A673 (cell line): ENCODE data around the gene GAPVD1. TPM values are rescaled to one million over a fixed set of nuclear protein-coding genes. Genes with fewer than 3 reads are reported as not detected.
"Not testable (repeated sequence)": the region's sequence is repeated elsewhere in the genome, so short reads cannot be mapped to it uniquely, and the experiment has no call there.

Source experiments
- BruUV-seq: library from RNA; stranded (reverse); fragments of 400-500 nt; replicated peaks from 2 replicates; lab custom pipeline; 2021; lab: Mats Ljungman, UMichigan
- CTCF ChIA-PET: fragments of 300-600 bp; sonication (Branson Sonifier 250); formaldehyde crosslinking; loops from one replicate; lab custom pipeline; 2022; ENCODE audit warnings: antibody characterized with exemption; lab: Charles Lee
- POLR2A ChIA-PET: fragments of 300-600 bp; sonication (Branson Sonifier 250); formaldehyde crosslinking; loops from one replicate; lab custom pipeline; 2022; ENCODE audit warnings: antibody characterized with exemption; ENCODE audit not compliant: low non-redundant PET; lab: Charles Lee
- DNase-seq: peaks from one replicate; pipeline ENCODE4 v3.0.0-alpha.2; 2015; ENCODE audit warnings: low spot score
- H3K27ac ChIP-seq: fragments of 200-600 bp; sonication (generic); 2 replicates; pipeline ENCODE4 v1.5.1; 2016; ENCODE audit warnings: mixed run types, low read depth, mild to moderate bottlenecking, mixed read lengths, antibody characterized with exemption, low read length; ENCODE audit not compliant: poor library complexity, severe bottlenecking
- H3K27me3 ChIP-seq: fragments of 200-600 bp; sonication (generic); replicated peaks from 2 replicates; pipeline ENCODE4 v1.6.1; 2017; ENCODE audit warnings: mixed run types, low read depth, mild to moderate bottlenecking, mixed read lengths, antibody characterized with exemption, low read length; ENCODE audit not compliant: insufficient read depth, poor library complexity
- H3K36me3 ChIP-seq: fragments of 200-600 bp; sonication (generic); 2 replicates; pipeline ENCODE4 v1.6.1; 2016; ENCODE audit warnings: mixed run types, mild to moderate bottlenecking, mixed read lengths, antibody characterized with exemption, low read length; ENCODE audit not compliant: insufficient read depth, poor library complexity, severe bottlenecking
- H3K4me1 ChIP-seq: fragments of 200-600 bp; sonication (generic); 2 replicates; pipeline ENCODE4 v1.6.1; 2017; ENCODE audit warnings: mixed run types, mild to moderate bottlenecking, mixed read lengths, antibody characterized with exemption, low read length; ENCODE audit not compliant: insufficient read depth, poor library complexity, severe bottlenecking
- H3K4me3 ChIP-seq: fragments of 200-600 bp; sonication (generic); 2 replicates; pipeline ENCODE4 v1.5.1; 2016; ENCODE audit warnings: low read depth, mixed run types, mild to moderate bottlenecking, mixed read lengths, low read length; ENCODE audit not compliant: poor library complexity, severe bottlenecking
- H3K9me3 ChIP-seq: fragments of 200-600 bp; sonication (generic); 2 replicates; pipeline ENCODE4 v1.6.1; 2016; ENCODE audit warnings: mixed run types, low read depth, mild to moderate bottlenecking, mixed read lengths, antibody characterized with exemption, low read length; ENCODE audit not compliant: poor library complexity, severe bottlenecking
- EZH2 ChIP-seq: fragments of 200-600 bp; sonication (generic); IDR thresholded peaks from 2 replicates; pipeline ENCODE4 v1.6.1; 2017; ENCODE audit warnings: borderline replicate concordance, low read depth, mild to moderate bottlenecking, mixed read lengths, antibody characterized with exemption, low read length; ENCODE audit not compliant: poor library complexity, severe bottlenecking
- intact Hi-C: fragments of 100-400 bp; cut with micrococcal nuclease; formaldehyde crosslinking; loops from one replicate; pipeline ENCODE4 v1.10.0; 2022; ENCODE audit not compliant: unreplicated experiment
- total RNA-seq: library from RNA; stranded (reverse); gene quantifications from 2 replicates; pipeline ENCODE4 v1.2.3, GENCODE V29; 2021
- TF ChIP-seq, protein P1 (sequence below): fragments of 300-800, 200-600 bp; sonication (generic); conservative IDR thresholded peaks from 2 replicates; pipeline ENCODE4 v1.5.1; 2017; ENCODE audit warnings: low read depth, mild to moderate bottlenecking, antibody characterized with exemption, low read length, moderate library complexity, mixed read lengths

The GAPVD1 gene
- total RNA-seq, 1 experiment from 2014 or later = 55.3 TPM

GRCh38 chr9:125399666-125400065, 138.0 kb downstream of the GAPVD1 start:
- no peaks in the 10 kb centered on the region for H3K9me3 ChIP-seq
- no peak for DNase-seq
- CTCF ChIA-PET = no interaction called here
- H3K36me3 ChIP-seq = no peaks in the 10 kb centered on the region
- no peak for TF ChIP-seq EZH2
- TF ChIP-seq, protein P1, sequence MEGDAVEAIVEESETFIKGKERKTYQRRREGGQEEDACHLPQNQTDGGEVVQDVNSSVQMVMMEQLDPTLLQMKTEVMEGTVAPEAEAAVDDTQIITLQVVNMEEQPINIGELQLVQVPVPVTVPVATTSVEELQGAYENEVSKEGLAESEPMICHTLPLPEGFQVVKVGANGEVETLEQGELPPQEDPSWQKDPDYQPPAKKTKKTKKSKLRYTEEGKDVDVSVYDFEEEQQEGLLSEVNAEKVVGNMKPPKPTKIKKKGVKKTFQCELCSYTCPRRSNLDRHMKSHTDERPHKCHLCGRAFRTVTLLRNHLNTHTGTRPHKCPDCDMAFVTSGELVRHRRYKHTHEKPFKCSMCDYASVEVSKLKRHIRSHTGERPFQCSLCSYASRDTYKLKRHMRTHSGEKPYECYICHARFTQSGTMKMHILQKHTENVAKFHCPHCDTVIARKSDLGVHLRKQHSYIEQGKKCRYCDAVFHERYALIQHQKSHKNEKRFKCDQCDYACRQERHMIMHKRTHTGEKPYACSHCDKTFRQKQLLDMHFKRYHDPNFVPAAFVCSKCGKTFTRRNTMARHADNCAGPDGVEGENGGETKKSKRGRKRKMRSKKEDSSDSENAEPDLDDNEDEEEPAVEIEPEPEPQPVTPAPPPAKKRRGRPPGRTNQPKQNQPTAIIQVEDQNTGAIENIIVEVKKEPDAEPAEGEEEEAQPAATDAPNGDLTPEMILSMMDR = no peak
- intact Hi-C loops = loop anchor here (10.0 kb wide), 1 partner anchor 995 kb away; no protein-coding TSS in a partner anchor
- H3K27me3 ChIP-seq = no peaks in the 10 kb centered on the region
- POLR2A ChIA-PET = no interaction called here
- H3K4me3 ChIP-seq = no peak overlapping the region
- no peak overlapping the region for H3K27ac ChIP-seq
- H3K4me1 ChIP-seq = no peaks in the 10 kb centered on the region
- BruUV-seq = no TSS peak

DNA sequence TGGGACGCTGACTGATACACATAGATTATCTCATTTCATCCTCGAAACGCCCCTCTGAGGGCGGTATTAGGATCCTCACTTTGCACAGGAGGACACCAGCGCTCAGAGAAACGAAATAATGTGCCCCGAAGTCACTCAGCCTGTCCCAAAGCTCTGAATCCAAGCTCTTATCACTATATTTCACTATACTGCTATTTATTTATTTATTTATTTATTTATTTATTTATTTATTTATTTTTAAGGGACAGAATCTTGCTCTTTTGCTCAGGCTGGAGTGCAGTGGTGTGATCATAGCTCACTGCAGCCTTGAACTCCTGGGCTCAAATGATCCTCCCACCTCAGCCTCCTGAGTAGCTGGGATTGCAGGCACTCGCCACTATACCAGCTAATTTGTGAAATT, 138.6 kb downstream of the GAPVD1 start:
- intact Hi-C loops = loop anchor here (10.0 kb wide), 1 partner anchor 995 kb away; no protein-coding TSS in a partner anchor
- CTCF ChIA-PET = not testable (repeated sequence)

DNA sequence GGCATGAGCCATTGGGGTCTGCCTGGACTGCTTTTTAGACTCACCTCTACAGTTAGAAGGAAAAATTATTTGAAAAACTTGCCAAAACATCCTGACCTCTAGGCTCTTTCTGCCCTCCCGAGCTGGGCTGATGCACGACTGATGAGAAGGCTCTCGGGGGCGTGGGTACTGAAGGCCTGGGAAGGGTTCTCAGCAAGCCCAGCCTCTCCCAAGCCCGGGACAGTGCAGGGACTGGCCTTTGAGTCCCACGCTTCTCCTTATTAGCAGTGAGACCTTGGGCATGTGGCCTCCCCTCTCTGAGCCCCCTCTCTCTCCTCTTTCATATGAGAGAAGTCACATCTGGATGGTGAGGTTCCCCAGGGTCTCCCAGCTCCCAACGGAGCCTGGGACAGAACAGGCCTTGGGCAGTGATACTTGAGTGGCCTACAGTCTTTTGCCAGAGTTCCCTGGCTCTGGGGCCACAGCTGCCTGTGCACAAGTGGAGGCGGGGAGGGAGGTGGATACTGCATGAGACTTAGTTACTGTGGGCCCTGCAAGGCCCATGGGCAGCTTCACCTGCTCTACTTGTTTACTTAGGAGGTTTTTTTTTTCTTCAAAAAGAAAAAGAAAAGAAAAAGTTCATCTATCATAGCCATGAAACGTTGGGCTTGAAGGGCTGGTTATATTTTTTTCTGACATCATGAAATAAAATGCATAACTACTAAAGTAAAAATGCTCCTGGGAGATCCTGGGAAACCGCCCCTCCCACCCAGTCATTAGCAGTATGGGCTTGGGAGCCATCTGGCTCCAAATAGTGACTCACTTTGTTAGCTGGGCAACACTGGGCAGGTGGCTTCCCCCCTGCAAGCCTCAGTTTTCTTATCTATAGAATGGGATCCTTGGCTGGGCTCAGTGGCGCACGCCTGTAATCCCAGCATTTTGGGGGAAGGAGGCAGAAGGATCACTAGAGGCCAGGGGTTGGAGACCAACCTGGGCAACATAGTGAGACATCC, 139.4 kb downstream of the GAPVD1 start:
- no peak for DNase-seq
- Histone ChIP-seq H3K27ac (no peak overlapping the region), H3K4me1 (no peaks in the 10 kb centered on the region), H3K9me3 (no peaks in the 10 kb centered on the region), H3K27me3 (no peaks in the 10 kb centered on the region), H3K36me3 (no peaks in the 10 kb centered on the region), H3K4me3 (no peak overlapping the region)
- ChIA-PET POLR2A (no interaction called here), CTCF (no interaction called here)
- BruUV-seq = no TSS peak
- TF ChIP-seq EZH2 = no peak
- TF ChIP-seq, protein P1 = no peak
- intact Hi-C loops = loop anchor here (10.0 kb wide), 1 partner anchor 994 kb away; no protein-coding TSS in a partner anchor

More for the DNA sequence above, 138.6 kb downstream of the GAPVD1 start:
- BruUV-seq, DNase-seq, H3K36me3 ChIP-seq, H3K4me1 ChIP-seq, POLR2A ChIA-PET, H3K27me3 ChIP-seq, H3K9me3 ChIP-seq, H3K4me3 ChIP-seq, H3K27ac ChIP-seq: not testable (repeated sequence)
